ENCODE data around the gene CD160. TPM values are rescaled to one million over a fixed set of nuclear protein-coding genes. Genes with fewer than 3 reads are reported as not detected.

The CD160 gene
- total RNA-seq, 1 experiment from 2014 or later = not detected

DNA sequence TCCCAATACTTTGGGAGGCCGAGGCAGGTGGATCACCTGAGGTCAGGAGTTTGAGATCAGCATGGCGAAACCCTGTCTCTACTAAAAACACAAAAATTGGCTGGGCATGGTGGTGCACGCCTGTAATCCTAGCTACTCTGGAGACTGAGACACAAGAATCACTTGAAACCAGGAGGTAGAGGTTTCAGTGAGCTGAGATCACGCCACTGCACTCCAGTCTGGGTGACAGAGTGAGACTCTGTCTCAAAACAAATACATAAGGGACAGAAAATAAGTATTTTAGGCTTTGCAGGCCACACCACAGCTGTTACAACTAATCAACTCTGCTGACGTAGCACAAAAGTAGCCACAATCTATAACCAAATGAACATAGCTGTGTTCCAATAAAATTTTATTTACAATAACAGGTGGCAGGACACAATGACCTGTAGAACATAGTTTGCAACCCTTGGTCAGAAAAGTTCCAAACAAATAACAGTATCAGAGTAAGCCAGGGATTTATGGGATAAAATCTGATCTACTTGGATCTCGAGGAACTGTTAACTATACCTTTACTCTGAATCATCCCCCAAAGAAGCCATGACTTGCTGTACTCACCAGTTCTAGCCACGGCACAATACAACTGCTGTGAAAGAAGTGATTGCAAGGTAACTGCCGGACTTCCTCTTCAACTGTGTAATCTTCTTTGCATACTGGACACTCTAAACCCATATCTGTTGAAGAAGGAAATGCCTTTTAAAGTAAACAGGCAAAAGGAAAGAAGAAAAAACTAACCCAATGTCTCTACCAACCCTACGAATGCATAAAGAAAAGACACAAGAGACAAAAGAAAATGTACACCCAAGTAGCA lies 28.3 kb downstream of the CD160 start:
- Histone ChIP-seq H2BK12ac (ENCODE audit: insufficient read length, low read depth, low read length) (no peak overlapping the region), H3K4me1 (ENCODE audit: insufficient read depth, low read length) (no peaks in the 10 kb centered on the region), H3K23ac (ENCODE audit: insufficient read length, low read depth, low read length) (no peak overlapping the region), H3K4me2 (ENCODE audit: insufficient read depth, insufficient read length, low read length) (no peak overlapping the region), H3K79me2 (ENCODE audit: insufficient read depth, low read length) (no peaks in the 10 kb centered on the region), H4K8ac (replicated peaks; ENCODE audit: insufficient read length, low read depth, low read length) (no peak overlapping the region), H3K79me1 (ENCODE audit: insufficient read depth, low read depth, low read length, poor library complexity, severe bottlenecking) (no peaks in the 10 kb centered on the region), H3K56ac (ENCODE audit: insufficient read length, low read depth, low read length) (no peak overlapping the region), H2BK120ac (ENCODE audit: low read depth, low read length, poor library complexity, severe bottlenecking) (no peak overlapping the region), H3K27me3 (ENCODE audit: insufficient read depth, low read length) (no peaks in the 10 kb centered on the region), H4K91ac (ENCODE audit: insufficient read length, low read depth, low read length) (no peak overlapping the region), H3K23me2 (ENCODE audit: insufficient read length, low read depth, low read length, poor library complexity, severe bottlenecking) (no peaks in the 10 kb centered on the region), H3K18ac (ENCODE audit: insufficient read length, low read depth, low read length) (no peak overlapping the region), H3K27ac (ENCODE audit: insufficient read length, low read depth, low read length) (no peak overlapping the region), H3T11ph (ENCODE audit: low read length) (no peak overlapping the region), H3K9ac (ENCODE audit: extremely low read depth, insufficient read length, low read length) (no peak overlapping the region), H2AFZ (ENCODE audit: low read length) (no peak overlapping the region), H3K4ac (ENCODE audit: low read depth, low read length) (no peak overlapping the region), H4K20me1 (ENCODE audit: control insufficient read depth, insufficient read depth, insufficient read length) (no peaks in the 10 kb centered on the region), H4K5ac (ENCODE audit: insufficient read length, low read depth, low read length) (no peak overlapping the region), H2AK5ac (ENCODE audit: insufficient read length, low read length) (no peak overlapping the region), H3K9me3 (ENCODE audit: control insufficient read depth, low read depth, low read length) (no peaks in the 10 kb centered on the region), H2BK20ac (ENCODE audit: low read depth, low read length, poor library complexity, severe bottlenecking) (no peak overlapping the region), H3K14ac (ENCODE audit: insufficient read depth, low read length) (no peak overlapping the region), H2BK5ac (ENCODE audit: insufficient read length, low read length) (no peak overlapping the region), H2BK15ac (ENCODE audit: low read depth, low read length) (no peak overlapping the region)
- no peak for DNase-seq
- no CpG with 5 or more reads among the region's 9 CpGs for WGBS (ENCODE audit: extremely low coverage, insufficient read length, low lambda C conversion rate)
- TF ChIP-seq, protein P1, sequence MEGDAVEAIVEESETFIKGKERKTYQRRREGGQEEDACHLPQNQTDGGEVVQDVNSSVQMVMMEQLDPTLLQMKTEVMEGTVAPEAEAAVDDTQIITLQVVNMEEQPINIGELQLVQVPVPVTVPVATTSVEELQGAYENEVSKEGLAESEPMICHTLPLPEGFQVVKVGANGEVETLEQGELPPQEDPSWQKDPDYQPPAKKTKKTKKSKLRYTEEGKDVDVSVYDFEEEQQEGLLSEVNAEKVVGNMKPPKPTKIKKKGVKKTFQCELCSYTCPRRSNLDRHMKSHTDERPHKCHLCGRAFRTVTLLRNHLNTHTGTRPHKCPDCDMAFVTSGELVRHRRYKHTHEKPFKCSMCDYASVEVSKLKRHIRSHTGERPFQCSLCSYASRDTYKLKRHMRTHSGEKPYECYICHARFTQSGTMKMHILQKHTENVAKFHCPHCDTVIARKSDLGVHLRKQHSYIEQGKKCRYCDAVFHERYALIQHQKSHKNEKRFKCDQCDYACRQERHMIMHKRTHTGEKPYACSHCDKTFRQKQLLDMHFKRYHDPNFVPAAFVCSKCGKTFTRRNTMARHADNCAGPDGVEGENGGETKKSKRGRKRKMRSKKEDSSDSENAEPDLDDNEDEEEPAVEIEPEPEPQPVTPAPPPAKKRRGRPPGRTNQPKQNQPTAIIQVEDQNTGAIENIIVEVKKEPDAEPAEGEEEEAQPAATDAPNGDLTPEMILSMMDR (conservative IDR thresholded peaks at IDR 0.05) = no peak
- Mint-ChIP-seq H3K9me3 (no peaks in the 10 kb centered on the region), H3K27ac (no peak overlapping the region; a peak in 1 of 7 replicates), H3K4me3 (no peak overlapping the region), H3K27me3 (ENCODE audit: low read depth) (no peaks in the 10 kb centered on the region), H3K36me3 (ENCODE audit: insufficient read depth in 1 of 3, low read depth in 3 of 3) (peaks cover 8 to 36% (median 29%) of the 10 kb centered on the region in 3 experiments; a peak in 6 of 7 replicates), H3K4me1 (no peaks in the 10 kb centered on the region)
